ENCODE results near the gene MYO1H.
"Not testable (repeated sequence)": the region's sequence is repeated elsewhere in the genome, so short reads cannot be mapped to it uniquely, and the experiment has no call there.

MYO1H gene, protein sequence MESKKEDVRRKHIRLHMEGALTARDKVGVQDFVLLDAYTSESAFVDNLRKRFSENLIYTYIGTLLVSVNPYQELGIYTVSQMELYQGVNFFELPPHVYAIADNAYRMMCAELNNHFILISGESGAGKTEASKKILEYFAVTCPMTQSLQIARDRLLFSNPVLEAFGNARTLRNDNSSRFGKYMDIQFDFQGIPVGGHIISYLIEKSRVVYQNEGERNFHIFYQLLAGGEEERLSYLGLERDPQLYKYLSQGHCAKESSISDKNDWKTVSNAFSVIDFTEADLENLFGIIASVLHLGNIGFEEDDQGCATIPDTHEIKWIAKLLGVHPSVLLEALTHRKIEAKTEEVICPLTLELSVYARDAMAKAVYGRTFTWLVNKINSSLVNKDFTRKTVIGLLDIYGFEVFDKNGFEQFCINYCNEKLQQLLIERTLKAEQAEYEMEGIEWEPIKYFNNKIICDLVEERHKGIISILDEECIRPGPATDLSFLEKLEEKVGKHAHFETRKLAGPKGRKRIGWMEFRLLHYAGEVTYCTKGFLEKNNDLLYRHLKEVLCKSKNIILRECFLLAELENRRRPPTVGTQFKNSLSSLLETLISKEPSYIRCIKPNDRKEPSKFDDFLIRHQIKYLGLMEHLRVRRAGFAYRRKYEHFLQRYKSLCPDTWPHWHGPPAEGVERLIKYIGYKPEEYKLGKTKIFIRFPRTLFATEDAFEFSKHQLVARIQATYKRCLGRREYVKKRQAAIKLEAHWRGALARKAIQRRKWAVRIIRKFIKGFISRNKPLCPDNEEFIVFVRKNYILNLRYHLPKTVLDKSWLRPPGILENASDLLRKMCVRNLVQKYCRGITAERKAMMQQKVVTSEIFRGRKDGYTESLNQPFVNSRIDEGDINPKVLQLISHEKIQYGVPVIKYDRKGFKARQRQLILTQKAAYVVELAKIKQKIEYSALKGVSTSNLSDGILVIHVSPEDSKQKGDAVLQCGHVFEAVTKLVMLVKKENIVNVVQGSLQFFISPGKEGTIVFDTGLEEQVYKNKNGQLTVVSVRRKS
- 0 to 0.25 (median 0) reads per million in 18 experiments for total RNA-seq

DNA sequence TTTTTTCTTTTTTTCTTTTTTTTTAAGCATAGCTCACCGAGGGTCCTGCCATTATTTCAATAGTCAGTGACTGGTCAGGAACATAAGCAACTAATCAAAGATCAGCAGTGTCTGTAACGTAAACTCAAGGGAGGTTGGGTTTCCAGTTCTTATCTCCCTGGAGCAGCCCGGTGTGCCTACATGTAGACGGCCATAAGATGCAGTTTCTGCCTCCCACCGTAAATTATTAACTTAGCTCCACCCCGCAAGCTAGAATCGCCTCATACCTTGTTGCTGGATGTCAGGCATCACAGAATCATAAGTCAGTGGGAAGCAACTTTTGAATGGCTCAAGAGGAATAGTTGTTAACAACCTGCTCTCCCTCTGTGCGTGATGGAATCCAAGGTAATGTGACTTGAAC lies at the start of gene MYO1H:
Gene MYO1H (plus strand): TSS at position 312 of the 400 bp plus-strand sequence. CDS start 61 bp downstream, at position 373.
- DNase-seq: no peak

GRCh38 chr12:109299849-109300248 lies 47.9 kb upstream of the MYO1H start:
- no peak for DNase-seq

GRCh38 chr12:109301643-109302168 lies 46.0 kb upstream of the MYO1H start:
- DNase-seq: no peak

DNA sequence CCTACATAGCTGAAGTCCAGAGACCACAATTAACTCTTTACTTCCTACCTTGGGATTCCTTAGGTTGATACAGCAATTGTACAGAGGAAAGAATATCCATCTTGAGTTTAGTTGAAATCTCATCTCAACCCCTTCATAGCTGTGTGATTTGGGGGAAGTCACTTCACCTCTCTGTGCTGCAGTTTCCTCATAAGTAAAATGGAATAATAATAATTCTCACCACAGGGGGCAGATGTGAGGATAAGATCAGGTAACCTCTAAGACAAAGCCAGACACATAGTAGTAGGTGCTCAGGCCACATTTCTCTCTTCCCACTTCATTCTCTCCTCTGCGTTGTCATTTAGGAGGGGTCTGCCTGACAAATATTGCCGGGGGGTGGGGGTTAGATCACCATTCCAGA lies 45.3 kb upstream of the MYO1H start:
- DNase-seq: no peak

DNA sequence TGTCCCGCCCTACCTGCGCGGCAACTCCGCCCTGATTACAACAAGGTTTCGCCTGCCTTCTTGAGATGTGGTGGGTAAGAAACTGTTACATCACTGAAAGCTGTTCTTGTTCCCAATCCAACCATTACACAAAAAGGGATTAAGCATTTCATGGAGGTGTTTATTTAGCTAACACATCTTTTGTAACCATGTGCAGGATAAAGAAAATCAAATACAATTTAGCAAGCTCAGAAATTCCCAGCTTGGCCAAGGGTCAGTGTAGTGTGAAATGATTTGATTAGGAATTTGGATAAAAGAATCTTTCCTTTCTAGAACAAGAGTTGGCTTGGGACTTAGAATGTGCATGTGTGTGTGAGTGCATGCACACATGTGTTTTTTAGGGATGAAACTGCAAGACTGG lies 44.9 kb upstream of the MYO1H start:
- DNase-seq: no peak

- no peak for DNase-seq
These were observed 43.2 kb upstream of the MYO1H start for GRCh38 chr12:109304485-109304884.

GRCh38 chr12:109305547-109305946 lies 42.2 kb upstream of the MYO1H start:
- DNase-seq: no peak

DNA sequence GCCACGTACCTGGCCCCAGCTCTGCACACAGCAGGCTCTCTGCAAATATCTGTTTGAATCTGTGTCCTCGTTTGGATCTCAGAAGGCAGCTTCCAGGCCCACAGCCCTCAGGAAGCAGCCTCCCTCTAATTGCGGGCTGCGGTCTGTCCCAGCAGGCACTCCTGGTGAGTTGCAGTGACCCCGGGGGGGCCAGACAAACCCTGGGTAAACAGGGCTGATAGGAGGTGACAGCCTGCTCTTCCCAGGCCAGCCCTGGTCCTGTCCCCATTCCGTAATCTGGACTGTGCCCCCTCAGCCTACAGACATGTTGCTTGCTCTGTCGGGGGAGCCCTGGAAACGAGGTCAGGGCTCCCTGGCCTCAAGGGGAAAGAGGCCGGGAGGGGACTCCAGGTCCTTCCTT lies 40.6 kb upstream of the MYO1H start:
- no peak for DNase-seq

- DNase-seq: no peak
These were observed 38.9 kb upstream of the MYO1H start, which contains the start of gene FOXN4 for GRCh38 chr12:109308534-109309380. TSS of gene FOXN4 (minus strand) at chr12:109309284. CDS start at chr12:109308321, 963 bp downstream.

DNA sequence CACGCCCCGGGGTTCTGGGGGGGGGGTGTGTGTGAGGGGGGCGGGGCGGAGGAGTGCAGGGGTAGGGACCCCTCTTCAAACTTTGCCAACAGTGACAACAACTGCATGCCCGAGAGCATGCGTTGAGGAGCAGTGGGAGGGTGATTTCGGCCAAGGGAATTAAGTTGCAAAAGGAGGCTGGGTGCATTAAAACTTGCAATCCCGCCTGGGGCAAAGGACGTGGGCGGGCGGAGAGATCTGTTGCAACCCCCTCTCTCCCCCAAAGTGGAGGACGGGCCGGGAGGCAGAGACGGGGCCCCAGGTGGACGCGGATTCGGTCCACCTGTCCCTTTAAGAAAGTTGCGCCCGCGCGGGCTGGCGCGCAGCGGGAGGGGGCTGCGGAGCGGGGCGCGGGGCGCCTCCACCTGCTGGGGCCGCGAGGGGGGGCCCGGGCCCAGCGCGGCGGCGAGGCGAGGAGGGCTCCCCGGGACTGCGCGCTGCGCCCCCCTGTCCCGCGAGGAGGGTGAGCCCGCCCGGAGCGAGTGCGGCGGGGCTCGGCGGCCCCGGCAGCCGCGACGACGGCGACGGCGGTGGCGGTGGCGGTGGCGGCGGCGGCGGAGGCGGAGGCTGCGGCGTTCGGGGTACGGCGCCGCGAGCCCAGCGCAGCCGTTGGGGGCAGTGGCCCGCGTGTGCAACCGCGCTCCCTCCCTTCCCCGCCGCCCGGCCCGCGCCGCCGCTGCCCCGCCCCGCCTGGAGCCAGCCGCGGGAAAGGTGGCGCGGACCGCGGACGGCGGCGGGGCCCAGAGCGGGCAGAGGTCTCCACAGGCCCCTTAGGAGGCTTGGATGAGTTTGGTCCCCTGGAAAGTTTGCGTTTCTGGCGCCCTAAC lies 38.1 kb upstream of the MYO1H start:
- no peak for DNase-seq

GRCh38 chr12:109310247-109311125 lies 37.2 kb upstream of the MYO1H start:
- no peak for DNase-seq

GRCh38 chr12:109321294-109321693 lies 26.4 kb upstream of the MYO1H start:
- DNase-seq: not testable (repeated sequence)

GRCh38 chr12:109329003-109329402 lies 18.7 kb upstream of the MYO1H start:
- no peak for DNase-seq

GRCh38 chr12:109329686-109330085 lies 18.0 kb upstream of the MYO1H start:
- DNase-seq: no peak

- DNase-seq: no peak
These were observed 17.1 kb upstream of the MYO1H start for GRCh38 chr12:109330282-109331230.

GRCh38 chr12:109331301-109331952 lies 16.3 kb upstream of the MYO1H start:
- no peak for DNase-seq

- DNase-seq: no peak
These were observed 12.8 kb upstream of the MYO1H start for GRCh38 chr12:109334887-109335286.

GRCh38 chr12:109336593-109336992 lies 11.1 kb upstream of the MYO1H start:
- no peak for DNase-seq
